ENCODE data around the gene ZNF189.

GRCh38 chr9:101371813-101372212 is 26.8 kb upstream of the ZNF189 start:
- no peak for TF ChIP-seq EZH2phosphoT487 (IDR thresholded peaks at IDR 0.05; ENCODE audit: low read depth)
- TF ChIP-seq CTCF (IDR thresholded peaks at IDR 0.05; ENCODE audit: low read depth, low read length) = no peak

Measured in OCI-LY3 (cell line).